ENCODE results near the gene PAX4.

PAX4 gene

DNA sequence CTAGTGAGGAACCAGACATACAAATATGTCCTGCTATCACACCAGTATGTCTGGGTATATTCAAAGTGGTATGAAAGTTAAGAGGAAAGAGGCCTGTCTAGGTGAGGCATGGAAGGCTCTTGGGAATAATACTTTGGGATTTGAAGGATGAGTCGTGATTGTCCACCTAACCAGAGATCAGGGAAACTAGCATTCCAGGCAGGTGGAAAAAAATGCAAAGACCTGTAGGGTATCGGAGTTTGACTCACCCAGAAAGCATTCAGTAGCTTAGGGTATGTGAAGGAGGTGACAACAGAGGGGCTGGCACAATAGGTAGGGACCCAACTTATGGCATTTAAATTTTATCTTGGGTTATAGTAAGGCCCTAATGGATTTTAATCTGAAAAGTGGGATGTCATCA lies 31.6 kb downstream of the PAX4 start:
- H3K9me2 ChIP-seq (replicated peaks; ENCODE audit: low read depth, low read length), result no peaks in the 10 kb centered on the region
- H3K4me1 ChIP-seq (ENCODE audit: insufficient read depth, low read length, poor library complexity, severe bottlenecking), result peaks cover 31% of the 10 kb centered on the region
- H3K4me3 ChIP-seq (ENCODE audit: low read length, poor library complexity, severe bottlenecking), result no peak overlapping the region
- TF ChIP-seq, protein P1, sequence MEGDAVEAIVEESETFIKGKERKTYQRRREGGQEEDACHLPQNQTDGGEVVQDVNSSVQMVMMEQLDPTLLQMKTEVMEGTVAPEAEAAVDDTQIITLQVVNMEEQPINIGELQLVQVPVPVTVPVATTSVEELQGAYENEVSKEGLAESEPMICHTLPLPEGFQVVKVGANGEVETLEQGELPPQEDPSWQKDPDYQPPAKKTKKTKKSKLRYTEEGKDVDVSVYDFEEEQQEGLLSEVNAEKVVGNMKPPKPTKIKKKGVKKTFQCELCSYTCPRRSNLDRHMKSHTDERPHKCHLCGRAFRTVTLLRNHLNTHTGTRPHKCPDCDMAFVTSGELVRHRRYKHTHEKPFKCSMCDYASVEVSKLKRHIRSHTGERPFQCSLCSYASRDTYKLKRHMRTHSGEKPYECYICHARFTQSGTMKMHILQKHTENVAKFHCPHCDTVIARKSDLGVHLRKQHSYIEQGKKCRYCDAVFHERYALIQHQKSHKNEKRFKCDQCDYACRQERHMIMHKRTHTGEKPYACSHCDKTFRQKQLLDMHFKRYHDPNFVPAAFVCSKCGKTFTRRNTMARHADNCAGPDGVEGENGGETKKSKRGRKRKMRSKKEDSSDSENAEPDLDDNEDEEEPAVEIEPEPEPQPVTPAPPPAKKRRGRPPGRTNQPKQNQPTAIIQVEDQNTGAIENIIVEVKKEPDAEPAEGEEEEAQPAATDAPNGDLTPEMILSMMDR (conservative IDR thresholded peaks at IDR 0.05; ENCODE audit: low read length), result no peak
- TF ChIP-seq EZH2phosphoT487 (IDR thresholded peaks at IDR 0.05; ENCODE audit: borderline replicate concordance), result no peak
- H3K36me3 ChIP-seq (ENCODE audit: insufficient read depth, low read length), result peaks cover 2% of the 10 kb centered on the region; the same call in 1 of the 2 replicates
- H3K9me3 ChIP-seq (ENCODE audit: insufficient read depth, low read depth, low read length), result no peaks in the 10 kb centered on the region
- 0 out of 2 replicates have a peak, but pooled peaks cover 2% of the 10 kb centered on the region for H3F3A ChIP-seq (ENCODE audit: low read depth)
- peaks cover 29% of the 10 kb centered on the region for H4K20me1 ChIP-seq (ENCODE audit: insufficient read depth, low read length, poor library complexity, severe bottlenecking)
- peaks cover 49% of the 10 kb centered on the region for H3K79me2 ChIP-seq (ENCODE audit: insufficient read depth, low read length)
- H3K9ac ChIP-seq (ENCODE audit: low read depth, low read length, poor library complexity, severe bottlenecking), result no peak overlapping the region
- H3K4me2 ChIP-seq (ENCODE audit: low read depth, low read length, poor library complexity, severe bottlenecking), result peak overlapping the region; percentile 99
- H2AFZ ChIP-seq (ENCODE audit: low read length), result peak overlapping the region; percentile 92; the same call in 1 of the 2 replicates
- H3K27me3 ChIP-seq (ENCODE audit: insufficient read depth, low read length, poor library complexity, severe bottlenecking), result no peaks in the 10 kb centered on the region

DNA sequence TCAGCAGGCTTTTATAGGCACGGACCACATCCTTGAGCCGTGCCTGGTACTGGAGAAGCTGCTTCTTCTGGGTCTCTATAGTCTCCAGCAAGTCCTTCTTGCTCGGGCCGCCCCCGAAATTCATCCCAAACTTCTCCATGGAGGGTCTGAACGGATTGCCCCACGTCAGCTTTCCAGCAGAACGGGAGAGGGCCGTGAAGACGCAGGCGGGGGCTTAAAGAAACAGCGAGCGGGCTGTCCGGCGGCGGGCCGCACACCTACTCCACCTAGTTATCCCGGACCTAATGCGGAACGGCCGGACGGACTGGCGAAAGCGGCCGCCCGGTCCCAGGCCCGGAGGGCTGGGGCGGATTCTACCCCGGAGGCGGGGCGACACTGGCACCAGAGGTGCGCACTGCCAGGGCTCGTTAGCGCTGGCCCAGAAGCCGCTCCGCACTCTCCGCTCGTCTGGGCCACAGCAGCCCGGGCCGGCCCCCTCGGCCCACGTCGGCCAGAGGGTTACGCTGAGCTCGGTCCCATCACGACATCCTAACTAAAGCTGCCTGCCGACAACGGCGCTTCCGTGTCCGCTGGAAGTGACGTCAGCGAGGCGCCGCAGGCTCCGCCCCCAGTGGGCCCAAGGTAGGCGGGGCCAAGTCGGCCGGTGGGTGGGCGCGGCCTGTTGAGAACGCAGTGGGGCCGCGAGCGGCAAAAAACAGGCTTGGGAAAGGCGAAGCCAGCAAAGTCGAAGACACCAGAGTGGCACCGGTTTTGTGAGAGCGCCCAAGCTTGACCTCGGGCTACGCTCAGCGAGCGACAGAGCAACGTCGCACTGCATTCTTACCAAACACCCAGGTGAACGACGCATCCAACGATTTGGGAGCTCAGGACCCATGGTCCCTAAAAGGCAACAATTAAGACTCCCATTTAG lies 32.6 kb downstream of the PAX4 start, which contains the start of gene GCC1:
Gene GCC1 (minus strand): TSS at position 553 of the 910 bp plus-strand sequence. CDS start 414 bp downstream, at position 139.
- peaks cover 29% of the 10 kb centered on the region for H4K20me1 ChIP-seq (ENCODE audit: insufficient read depth, low read length, poor library complexity, severe bottlenecking)
- peak within 1 kb of the TSS; percentile 95 for H3K4me3 ChIP-seq (ENCODE audit: low read length, poor library complexity, severe bottlenecking)
- H3K9me3 ChIP-seq (ENCODE audit: insufficient read depth, low read depth, low read length), result no peaks in the 10 kb centered on the region
- peak within 1 kb of the TSS; percentile 99 for H3K4me2 ChIP-seq (ENCODE audit: low read depth, low read length, poor library complexity, severe bottlenecking)
- H3K4me1 ChIP-seq (ENCODE audit: insufficient read depth, low read length, poor library complexity, severe bottlenecking), result peaks cover 39% of the 10 kb centered on the region
- peaks cover 56% of the 10 kb centered on the region for H3K79me2 ChIP-seq (ENCODE audit: insufficient read depth, low read length)
- no peaks in the 10 kb centered on the region for H3K27me3 ChIP-seq (ENCODE audit: insufficient read depth, low read length, poor library complexity, severe bottlenecking)
- H2AFZ ChIP-seq (ENCODE audit: low read length), result peak within 1 kb of the TSS; percentile 92
- no peak for TF ChIP-seq EZH2phosphoT487 (IDR thresholded peaks at IDR 0.05; ENCODE audit: borderline replicate concordance)
- TF ChIP-seq, protein P1 (conservative IDR thresholded peaks at IDR 0.05; ENCODE audit: low read length), result no peak
- H3F3A ChIP-seq (ENCODE audit: low read depth), result 0 out of 2 replicates have a peak, but pooled peaks cover 2% of the 10 kb centered on the region
- no peaks in the 10 kb centered on the region; the same call in 1 of the 2 replicates for H3K36me3 ChIP-seq (ENCODE audit: insufficient read depth, low read length)
- H3K9ac ChIP-seq (ENCODE audit: low read depth, low read length, poor library complexity, severe bottlenecking), result peak within 1 kb of the TSS; percentile 86
- no peaks in the 10 kb centered on the region for H3K9me2 ChIP-seq (replicated peaks; ENCODE audit: low read depth, low read length)

DNA sequence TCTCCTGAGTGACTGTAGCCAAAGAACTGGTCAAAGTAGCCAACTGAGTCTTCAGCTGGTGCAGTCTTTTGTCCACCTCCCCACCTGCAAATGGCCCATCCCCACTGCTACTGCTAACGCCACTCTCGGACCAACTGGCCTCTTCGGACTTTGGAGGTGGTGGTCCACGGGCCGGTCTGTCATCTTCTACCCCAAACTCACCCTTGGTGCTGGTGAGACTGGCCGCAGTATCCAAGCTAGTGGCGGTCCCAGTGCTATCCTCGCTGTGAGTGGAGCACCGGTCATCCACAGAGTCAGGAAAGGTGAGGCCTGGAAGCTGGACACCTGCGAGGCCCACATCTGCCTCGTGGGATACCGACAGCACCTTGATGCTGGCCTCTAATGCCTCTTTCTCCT lies 33.3 kb downstream of the PAX4 start:
- Histone ChIP-seq H3K4me1 (ENCODE audit: insufficient read depth, low read length, poor library complexity, severe bottlenecking) (peaks cover 34% of the 10 kb centered on the region), H2AFZ (ENCODE audit: low read length) (0 out of 2 replicates have a peak overlapping the region, but pooled peaks have one; percentile 92), H3K27me3 (ENCODE audit: insufficient read depth, low read length, poor library complexity, severe bottlenecking) (no peaks in the 10 kb centered on the region), H3K79me2 (ENCODE audit: insufficient read depth, low read length) (peaks cover 51% of the 10 kb centered on the region), H3K9me2 (replicated peaks; ENCODE audit: low read depth, low read length) (no peaks in the 10 kb centered on the region), H3K4me3 (ENCODE audit: low read length, poor library complexity, severe bottlenecking) (peak overlapping the region; percentile 95), H3K9me3 (ENCODE audit: insufficient read depth, low read depth, low read length) (no peaks in the 10 kb centered on the region), H3K36me3 (ENCODE audit: insufficient read depth, low read length) (no peaks in the 10 kb centered on the region; the same call in 1 of the 2 replicates), H4K20me1 (ENCODE audit: insufficient read depth, low read length, poor library complexity, severe bottlenecking) (peaks cover 24% of the 10 kb centered on the region), H3K9ac (ENCODE audit: low read depth, low read length, poor library complexity, severe bottlenecking) (peak overlapping the region; percentile 86), H3F3A (ENCODE audit: low read depth) (0 out of 2 replicates have a peak, but pooled peaks cover 2% of the 10 kb centered on the region), H3K4me2 (ENCODE audit: low read depth, low read length, poor library complexity, severe bottlenecking) (peak overlapping the region; percentile 99)
- no peak for TF ChIP-seq EZH2phosphoT487 (IDR thresholded peaks at IDR 0.05; ENCODE audit: borderline replicate concordance)
- TF ChIP-seq, protein P1 (conservative IDR thresholded peaks at IDR 0.05; ENCODE audit: low read length), result no peak
